H9 (cell line): ENCODE measurements around the gene COX5A. TPM values are rescaled to one million over a fixed set of nuclear protein-coding genes. Genes with fewer than 3 reads are reported as not detected.

ENCODE experiments used
- DNase-seq: peaks from one replicate; pipeline ENCODE4 v3.0.0-alpha.2; 2017
- H2AFZ ChIP-seq: one replicate; pipeline ENCODE4 v1.6.1; 2013; ENCODE audit warnings: mild to moderate bottlenecking, low read length, control low read depth, moderate library complexity
- H2AK5ac ChIP-seq: 2 replicates; pipeline ENCODE4 v1.6.1; 2013; ENCODE audit warnings: low read length, control low read depth, mixed read lengths; ENCODE audit not compliant: insufficient read length
- H2BK120ac ChIP-seq: one replicate; pipeline ENCODE4 v1.6.1; 2013; ENCODE audit warnings: low read depth, mild to moderate bottlenecking, low read length, control low read depth, inconsistent platforms; ENCODE audit not compliant: poor library complexity, severe bottlenecking
- H2BK12ac ChIP-seq: 2 replicates; pipeline ENCODE4 v1.6.1; 2013; ENCODE audit warnings: low read length, control low read depth, mixed read lengths, low read depth; ENCODE audit not compliant: insufficient read length
- H2BK15ac ChIP-seq: 2 replicates; pipeline ENCODE4 v1.6.1; 2013; ENCODE audit warnings: low read depth, low read length, control low read depth
- H2BK20ac ChIP-seq: one replicate; pipeline ENCODE4 v1.6.1; 2013; ENCODE audit warnings: low read depth, mild to moderate bottlenecking, low read length, control low read depth, inconsistent platforms; ENCODE audit not compliant: poor library complexity, severe bottlenecking
- H2BK5ac ChIP-seq: 2 replicates; pipeline ENCODE4 v1.6.1; 2013; ENCODE audit warnings: low read length, control low read depth, mixed read lengths; ENCODE audit not compliant: insufficient read length
- H3K14ac ChIP-seq: 2 replicates; pipeline ENCODE4 v1.6.1; 2013; ENCODE audit warnings: low read length, control low read depth; ENCODE audit not compliant: insufficient read depth
- H3K18ac ChIP-seq: 2 replicates; pipeline ENCODE4 v1.6.1; 2013; ENCODE audit warnings: low read depth, mild to moderate bottlenecking, mixed read lengths, low read length, control low read depth; ENCODE audit not compliant: insufficient read length
- H3K23ac ChIP-seq: 2 replicates; pipeline ENCODE4 v1.6.1; 2013; ENCODE audit warnings: low read length, control low read depth, mixed read lengths, low read depth; ENCODE audit not compliant: insufficient read length
- H3K23me2 ChIP-seq: 2 replicates; pipeline ENCODE4 v1.6.1; 2013; ENCODE audit warnings: low read depth, mild to moderate bottlenecking, mixed read lengths, low read length, control low read depth; ENCODE audit not compliant: insufficient read length, poor library complexity, severe bottlenecking
- H3K27ac ChIP-seq: 2 replicates; pipeline ENCODE4 v1.5.1; 2013; ENCODE audit warnings: low read length, control low read depth, mixed read lengths, low read depth; ENCODE audit not compliant: insufficient read length
- H3K27me3 ChIP-seq: 2 replicates; pipeline ENCODE4 v1.6.1; 2013; ENCODE audit warnings: low read length, control low read depth, inconsistent platforms; ENCODE audit not compliant: insufficient read depth
- H3K4ac ChIP-seq: 2 replicates; pipeline ENCODE4 v1.6.1; 2013; ENCODE audit warnings: low read depth, mild to moderate bottlenecking, control low read depth, inconsistent platforms, low read length, moderate library complexity
- H3K4me1 ChIP-seq: 2 replicates; pipeline ENCODE4 v1.6.1; 2013; ENCODE audit warnings: low read length, control low read depth, inconsistent platforms; ENCODE audit not compliant: insufficient read depth
- H3K4me2 ChIP-seq: 2 replicates; pipeline ENCODE4 v1.6.1; 2013; ENCODE audit warnings: low read length, control low read depth, mixed read lengths; ENCODE audit not compliant: insufficient read length, insufficient read depth
- H3K56ac ChIP-seq: 2 replicates; pipeline ENCODE4 v1.6.1; 2013; ENCODE audit warnings: low read depth, mild to moderate bottlenecking, mixed read lengths, low read length, control low read depth; ENCODE audit not compliant: insufficient read length
- H3K79me1 ChIP-seq: 2 replicates; pipeline ENCODE4 v1.6.1; 2013; ENCODE audit warnings: low read depth, mild to moderate bottlenecking, moderate library complexity, low read length, control low read depth, inconsistent platforms; ENCODE audit not compliant: insufficient read depth, poor library complexity, severe bottlenecking
- H3K79me2 ChIP-seq: 2 replicates; pipeline ENCODE4 v1.6.1; 2013; ENCODE audit warnings: low read length, control low read depth, inconsistent platforms; ENCODE audit not compliant: insufficient read depth
- H3K9ac ChIP-seq: 2 replicates; pipeline ENCODE4 v1.6.1; 2013; ENCODE audit warnings: low read length, control low read depth, mixed read lengths; ENCODE audit not compliant: insufficient read length; ENCODE audit errors: extremely low read depth
- H3K9me3 ChIP-seq: one replicate; pipeline ENCODE4 v1.6.1; 2013; ENCODE audit warnings: low read depth, low read length, inconsistent platforms; ENCODE audit not compliant: control insufficient read depth
- H3T11ph ChIP-seq: one replicate; pipeline ENCODE4 v1.6.1; 2013; ENCODE audit warnings: mild to moderate bottlenecking, low read length, control low read depth, inconsistent platforms
- H4K20me1 ChIP-seq: one replicate; pipeline ENCODE4 v1.6.1; 2013; ENCODE audit not compliant: control insufficient read depth, insufficient read length, insufficient read depth
- H4K5ac ChIP-seq: 2 replicates; pipeline ENCODE4 v1.6.1; 2013; ENCODE audit warnings: low read depth, mild to moderate bottlenecking, mixed read lengths, low read length, control low read depth; ENCODE audit not compliant: insufficient read length
- H4K8ac ChIP-seq: replicated peaks from 2 replicates; pipeline ENCODE4 v1.6.1; 2013; ENCODE audit warnings: low read length, control low read depth, mixed read lengths, low read depth; ENCODE audit not compliant: insufficient read length
- H4K91ac ChIP-seq: 2 replicates; pipeline ENCODE4 v1.6.1; 2013; ENCODE audit warnings: low read depth, mild to moderate bottlenecking, moderate library complexity, mixed read lengths, low read length, control low read depth; ENCODE audit not compliant: insufficient read length
- H3K27ac Mint-ChIP-seq, 3 experiments: 2 replicates in 2 of 3; 3 replicates in 1 of 3; pipeline ENCODE4 v1.8.0; 2020 to 2021; ENCODE audit warnings: mixed read lengths in 3 of 3, mild to moderate bottlenecking in 1 of 3, moderate library complexity in 1 of 3
- H3K27me3 Mint-ChIP-seq: 2 replicates; pipeline ENCODE4 v1.8.0; 2021; ENCODE audit warnings: low read depth, mild to moderate bottlenecking, moderate library complexity, mixed read lengths
- H3K36me3 Mint-ChIP-seq, 3 experiments: 2 replicates in 2 of 3; 3 replicates in 1 of 3; pipeline ENCODE4 v1.8.0; 2020 to 2021; ENCODE audit warnings: low read depth in 3 of 3, mixed read lengths in 3 of 3; ENCODE audit not compliant: insufficient read depth in 1 of 3
- H3K4me1 Mint-ChIP-seq, 2 experiments: 2 replicates each; pipeline ENCODE4 v1.8.0; 2020; ENCODE audit warnings: mixed read lengths in 2 of 2
- H3K4me3 Mint-ChIP-seq, 2 experiments: 2 replicates in 1 of 2; 3 replicates in 1 of 2; pipeline ENCODE4 v1.8.0; 2020 to 2021; ENCODE audit warnings: mild to moderate bottlenecking in 2 of 2, mixed read lengths in 2 of 2, moderate library complexity in 1 of 2
- H3K9me3 Mint-ChIP-seq, 2 experiments: 2 replicates in 1 of 2; 3 replicates in 1 of 2; pipeline ENCODE4 v1.8.0; 2020; ENCODE audit warnings: mild to moderate bottlenecking in 2 of 2, mixed read lengths in 2 of 2, moderate library complexity in 1 of 2
- CTCF ChIP-seq: fragments of 200-600 bp; sonication (generic); conservative IDR thresholded peaks from 3 replicates; pipeline ENCODE4 v1.8.0; 2021; ENCODE audit warnings: antibody characterized with exemption, mild to moderate bottlenecking
- WGBS: extraction: QIAGEN DNeasy Blood & Tissue Kit; methylation state at CpG from one replicate; pipeline ENCODE4 v1.1.7; 2013; ENCODE audit warnings: missing lambda C conversion rate, low lambda C conversion rate, mixed read lengths; ENCODE audit not compliant: insufficient read length; ENCODE audit errors: extremely low coverage; 5-methylcytosine and 5-hydroxymethylcytosine counted together
- total RNA-seq: library from RNA; stranded (reverse); gene quantifications from 2 replicates; pipeline ENCODE4 v1.2.1, GENCODE V29; 2021

The COX5A gene
- total RNA-seq, 1 experiment from 2014 or later, result 331 TPM

- no peak within 1 kb of the TSS for H2BK120ac ChIP-seq
- H2BK5ac ChIP-seq, result no peak within 1 kb of the TSS
- Mint-ChIP-seq H3K27me3 (peaks cover 66% of the 10 kb centered on the region), H3K36me3 (peaks cover 0 to 2% (median 0%) of the 10 kb centered on the region in 3 experiments; a peak in 2 of 7 replicates), H3K4me1 (peaks cover 22 to 32% of the 10 kb centered on the region in 2 experiments), H3K9me3 (no peaks in the 10 kb centered on the region), H3K27ac (0 out of 7 replicates have a peak within 1 kb of the TSS, but pooled peaks of 1 of the 3 experiments have one; percentile 70), H3K4me3 (peak within 1 kb of the TSS; percentile 67 to 92)
- no peak within 1 kb of the TSS for H3K56ac ChIP-seq
- no peaks in the 10 kb centered on the region; the same call in 1 of the 2 replicates for H3K4me1 ChIP-seq
- no peaks in the 10 kb centered on the region for H4K20me1 ChIP-seq
- peak within 1 kb of the TSS; percentile 46 for H3K9ac ChIP-seq
- no peak within 1 kb of the TSS for H2AK5ac ChIP-seq
- H2BK12ac ChIP-seq, result no peak within 1 kb of the TSS
- H3K23me2 ChIP-seq, result peaks cover 34% of the 10 kb centered on the region
- no peak within 1 kb of the TSS for H2BK15ac ChIP-seq
- TF ChIP-seq CTCF, result no peak
- H3K14ac ChIP-seq, result peak within 1 kb of the TSS; percentile 88
- WGBS, result no CpG with 5 or more reads among the region's 83 CpGs
- H3K23ac ChIP-seq, result no peak within 1 kb of the TSS
- H3K4me2 ChIP-seq, result peak within 1 kb of the TSS; percentile 72
- no peaks in the 10 kb centered on the region for H3K9me3 ChIP-seq
- H3K79me1 ChIP-seq, result no peaks in the 10 kb centered on the region
- H4K91ac ChIP-seq, result no peak within 1 kb of the TSS
- H2AFZ ChIP-seq, result no peak within 1 kb of the TSS
- peak; percentile 92 for DNase-seq
- H2BK20ac ChIP-seq, result no peak within 1 kb of the TSS
- peak within 1 kb of the TSS; percentile 57 for H3K18ac ChIP-seq
- H3K27ac ChIP-seq, result no peak within 1 kb of the TSS
- H3T11ph ChIP-seq, result no peak within 1 kb of the TSS
- peaks cover 3% of the 10 kb centered on the region; the same call in 1 of the 2 replicates for H3K79me2 ChIP-seq
- H3K27me3 ChIP-seq, result peaks cover 11% of the 10 kb centered on the region; the same call in 1 of the 2 replicates
- H4K8ac ChIP-seq, result no peak within 1 kb of the TSS
- H4K5ac ChIP-seq, result no peak within 1 kb of the TSS
- no peak within 1 kb of the TSS for H3K4ac ChIP-seq
Observed at GRCh38 chr15:74956648-74957475, 19.0 kb upstream of the COX5A start, which contains the start of gene RPP25. RPP25 (minus strand) TSS chr15:74956772; CDS start chr15:74956583, 189 bp downstream.
